H9 (cell line): ENCODE results near the gene USP6NL. TPM values are rescaled to one million over a fixed set of nuclear protein-coding genes. Genes with fewer than 3 reads are reported as not detected.

Source experiments
- DNase-seq: peaks from one replicate; pipeline ENCODE4 v3.0.0-alpha.2; 2017
- H2AFZ ChIP-seq: one replicate; pipeline ENCODE4 v1.6.1; 2013; ENCODE audit warnings: mild to moderate bottlenecking, low read length, control low read depth, moderate library complexity
- H2AK5ac ChIP-seq: 2 replicates; pipeline ENCODE4 v1.6.1; 2013; ENCODE audit warnings: low read length, control low read depth, mixed read lengths; ENCODE audit not compliant: insufficient read length
- H2BK120ac ChIP-seq: one replicate; pipeline ENCODE4 v1.6.1; 2013; ENCODE audit warnings: low read depth, mild to moderate bottlenecking, low read length, control low read depth, inconsistent platforms; ENCODE audit not compliant: poor library complexity, severe bottlenecking
- H2BK12ac ChIP-seq: 2 replicates; pipeline ENCODE4 v1.6.1; 2013; ENCODE audit warnings: low read length, control low read depth, mixed read lengths, low read depth; ENCODE audit not compliant: insufficient read length
- H2BK15ac ChIP-seq: 2 replicates; pipeline ENCODE4 v1.6.1; 2013; ENCODE audit warnings: low read depth, low read length, control low read depth
- H2BK20ac ChIP-seq: one replicate; pipeline ENCODE4 v1.6.1; 2013; ENCODE audit warnings: low read depth, mild to moderate bottlenecking, low read length, control low read depth, inconsistent platforms; ENCODE audit not compliant: poor library complexity, severe bottlenecking
- H2BK5ac ChIP-seq: 2 replicates; pipeline ENCODE4 v1.6.1; 2013; ENCODE audit warnings: low read length, control low read depth, mixed read lengths; ENCODE audit not compliant: insufficient read length
- H3K14ac ChIP-seq: 2 replicates; pipeline ENCODE4 v1.6.1; 2013; ENCODE audit warnings: low read length, control low read depth; ENCODE audit not compliant: insufficient read depth
- H3K18ac ChIP-seq: 2 replicates; pipeline ENCODE4 v1.6.1; 2013; ENCODE audit warnings: low read depth, mild to moderate bottlenecking, mixed read lengths, low read length, control low read depth; ENCODE audit not compliant: insufficient read length
- H3K23ac ChIP-seq: 2 replicates; pipeline ENCODE4 v1.6.1; 2013; ENCODE audit warnings: low read length, control low read depth, mixed read lengths, low read depth; ENCODE audit not compliant: insufficient read length
- H3K23me2 ChIP-seq: 2 replicates; pipeline ENCODE4 v1.6.1; 2013; ENCODE audit warnings: low read depth, mild to moderate bottlenecking, mixed read lengths, low read length, control low read depth; ENCODE audit not compliant: insufficient read length, poor library complexity, severe bottlenecking
- H3K27ac ChIP-seq: 2 replicates; pipeline ENCODE4 v1.5.1; 2013; ENCODE audit warnings: low read length, control low read depth, mixed read lengths, low read depth; ENCODE audit not compliant: insufficient read length
- H3K27me3 ChIP-seq: 2 replicates; pipeline ENCODE4 v1.6.1; 2013; ENCODE audit warnings: low read length, control low read depth, inconsistent platforms; ENCODE audit not compliant: insufficient read depth
- H3K4ac ChIP-seq: 2 replicates; pipeline ENCODE4 v1.6.1; 2013; ENCODE audit warnings: low read depth, mild to moderate bottlenecking, control low read depth, inconsistent platforms, low read length, moderate library complexity
- H3K4me1 ChIP-seq: 2 replicates; pipeline ENCODE4 v1.6.1; 2013; ENCODE audit warnings: low read length, control low read depth, inconsistent platforms; ENCODE audit not compliant: insufficient read depth
- H3K4me2 ChIP-seq: 2 replicates; pipeline ENCODE4 v1.6.1; 2013; ENCODE audit warnings: low read length, control low read depth, mixed read lengths; ENCODE audit not compliant: insufficient read length, insufficient read depth
- H3K56ac ChIP-seq: 2 replicates; pipeline ENCODE4 v1.6.1; 2013; ENCODE audit warnings: low read depth, mild to moderate bottlenecking, mixed read lengths, low read length, control low read depth; ENCODE audit not compliant: insufficient read length
- H3K79me1 ChIP-seq: 2 replicates; pipeline ENCODE4 v1.6.1; 2013; ENCODE audit warnings: low read depth, mild to moderate bottlenecking, moderate library complexity, low read length, control low read depth, inconsistent platforms; ENCODE audit not compliant: insufficient read depth, poor library complexity, severe bottlenecking
- H3K79me2 ChIP-seq: 2 replicates; pipeline ENCODE4 v1.6.1; 2013; ENCODE audit warnings: low read length, control low read depth, inconsistent platforms; ENCODE audit not compliant: insufficient read depth
- H3K9ac ChIP-seq: 2 replicates; pipeline ENCODE4 v1.6.1; 2013; ENCODE audit warnings: low read length, control low read depth, mixed read lengths; ENCODE audit not compliant: insufficient read length; ENCODE audit errors: extremely low read depth
- H3K9me3 ChIP-seq: one replicate; pipeline ENCODE4 v1.6.1; 2013; ENCODE audit warnings: low read depth, low read length, inconsistent platforms; ENCODE audit not compliant: control insufficient read depth
- H3T11ph ChIP-seq: one replicate; pipeline ENCODE4 v1.6.1; 2013; ENCODE audit warnings: mild to moderate bottlenecking, low read length, control low read depth, inconsistent platforms
- H4K20me1 ChIP-seq: one replicate; pipeline ENCODE4 v1.6.1; 2013; ENCODE audit not compliant: control insufficient read depth, insufficient read length, insufficient read depth
- H4K5ac ChIP-seq: 2 replicates; pipeline ENCODE4 v1.6.1; 2013; ENCODE audit warnings: low read depth, mild to moderate bottlenecking, mixed read lengths, low read length, control low read depth; ENCODE audit not compliant: insufficient read length
- H4K8ac ChIP-seq: replicated peaks from 2 replicates; pipeline ENCODE4 v1.6.1; 2013; ENCODE audit warnings: low read length, control low read depth, mixed read lengths, low read depth; ENCODE audit not compliant: insufficient read length
- H4K91ac ChIP-seq: 2 replicates; pipeline ENCODE4 v1.6.1; 2013; ENCODE audit warnings: low read depth, mild to moderate bottlenecking, moderate library complexity, mixed read lengths, low read length, control low read depth; ENCODE audit not compliant: insufficient read length
- H3K27ac Mint-ChIP-seq, 3 experiments: 2 replicates in 2 of 3; 3 replicates in 1 of 3; pipeline ENCODE4 v1.8.0; 2020 to 2021; ENCODE audit warnings: mixed read lengths in 3 of 3, mild to moderate bottlenecking in 1 of 3, moderate library complexity in 1 of 3
- H3K27me3 Mint-ChIP-seq: 2 replicates; pipeline ENCODE4 v1.8.0; 2021; ENCODE audit warnings: low read depth, mild to moderate bottlenecking, moderate library complexity, mixed read lengths
- H3K36me3 Mint-ChIP-seq, 3 experiments: 2 replicates in 2 of 3; 3 replicates in 1 of 3; pipeline ENCODE4 v1.8.0; 2020 to 2021; ENCODE audit warnings: low read depth in 3 of 3, mixed read lengths in 3 of 3; ENCODE audit not compliant: insufficient read depth in 1 of 3
- H3K4me1 Mint-ChIP-seq, 2 experiments: 2 replicates each; pipeline ENCODE4 v1.8.0; 2020; ENCODE audit warnings: mixed read lengths in 2 of 2
- H3K4me3 Mint-ChIP-seq, 2 experiments: 2 replicates in 1 of 2; 3 replicates in 1 of 2; pipeline ENCODE4 v1.8.0; 2020 to 2021; ENCODE audit warnings: mild to moderate bottlenecking in 2 of 2, mixed read lengths in 2 of 2, moderate library complexity in 1 of 2
- H3K9me3 Mint-ChIP-seq, 2 experiments: 2 replicates in 1 of 2; 3 replicates in 1 of 2; pipeline ENCODE4 v1.8.0; 2020; ENCODE audit warnings: mild to moderate bottlenecking in 2 of 2, mixed read lengths in 2 of 2, moderate library complexity in 1 of 2
- CTCF ChIP-seq: fragments of 200-600 bp; sonication (generic); conservative IDR thresholded peaks from 3 replicates; pipeline ENCODE4 v1.8.0; 2021; ENCODE audit warnings: antibody characterized with exemption, mild to moderate bottlenecking
- WGBS: extraction: QIAGEN DNeasy Blood & Tissue Kit; methylation state at CpG from one replicate; pipeline ENCODE4 v1.1.7; 2013; ENCODE audit warnings: missing lambda C conversion rate, low lambda C conversion rate, mixed read lengths; ENCODE audit not compliant: insufficient read length; ENCODE audit errors: extremely low coverage; 5-methylcytosine and 5-hydroxymethylcytosine counted together
- total RNA-seq: library from RNA; stranded (reverse); gene quantifications from 2 replicates; pipeline ENCODE4 v1.2.1, GENCODE V29; 2021

The USP6NL gene
- total RNA-seq, 1 experiment from 2014 or later: 28.3 TPM

GRCh38 chr10:11473128-11473760 is 138.2 kb downstream of the USP6NL start:
- Histone ChIP-seq H3K23me2 (peaks cover 3% of the 10 kb centered on the region), H3K18ac (no peak overlapping the region), H2BK12ac (no peak overlapping the region), H2BK120ac (no peak overlapping the region), H4K5ac (no peak overlapping the region), H2AK5ac (no peak overlapping the region), H3K27me3 (no peaks in the 10 kb centered on the region), H4K91ac (no peak overlapping the region), H3K4me1 (peaks cover 10% of the 10 kb centered on the region), H3K4ac (no peak overlapping the region), H3T11ph (no peak overlapping the region), H3K79me1 (no peaks in the 10 kb centered on the region), H3K79me2 (no peaks in the 10 kb centered on the region), H4K8ac (no peak overlapping the region), H3K27ac (no peak overlapping the region), H3K14ac (no peak overlapping the region), H4K20me1 (no peaks in the 10 kb centered on the region), H3K9ac (no peak overlapping the region), H2BK15ac (no peak overlapping the region), H3K56ac (no peak overlapping the region), H3K9me3 (no peaks in the 10 kb centered on the region), H3K23ac (no peak overlapping the region), H3K4me2 (no peak overlapping the region), H2BK5ac (no peak overlapping the region), H2BK20ac (no peak overlapping the region), H2AFZ (no peak overlapping the region)
- no peaks in the 10 kb centered on the region for H3K27me3 Mint-ChIP-seq
- peak; percentile 69 for DNase-seq
- H3K36me3 Mint-ChIP-seq: peaks cover 2 to 9% (median 5%) of the 10 kb centered on the region in 3 experiments; a peak in 5 of 7 replicates
- no CpG with 5 or more reads among the region's 12 CpGs for WGBS
- no peak overlapping the region for H3K4me3 Mint-ChIP-seq
- H3K27ac Mint-ChIP-seq: peak overlapping the region; percentile 8 to 91 (median 79); a peak in 4 of 7 replicates
- no peaks in the 10 kb centered on the region; a peak in 1 of 5 replicates for H3K9me3 Mint-ChIP-seq
- H3K4me1 Mint-ChIP-seq: peaks cover 46 to 49% of the 10 kb centered on the region in 2 experiments
- no peak for TF ChIP-seq CTCF
